ENCODE results near the gene SLC8B1. TPM values are rescaled to one million over a fixed set of nuclear protein-coding genes. Genes with fewer than 3 reads are reported as not detected.
A peak's percentile ranks its signal among the peaks of the same experiment; 100 is the strongest.

Gene SLC8B1
- polyA plus RNA-seq, 3 donors, result 21.6 to 46.0 (median 32.4) TPM

DNA sequence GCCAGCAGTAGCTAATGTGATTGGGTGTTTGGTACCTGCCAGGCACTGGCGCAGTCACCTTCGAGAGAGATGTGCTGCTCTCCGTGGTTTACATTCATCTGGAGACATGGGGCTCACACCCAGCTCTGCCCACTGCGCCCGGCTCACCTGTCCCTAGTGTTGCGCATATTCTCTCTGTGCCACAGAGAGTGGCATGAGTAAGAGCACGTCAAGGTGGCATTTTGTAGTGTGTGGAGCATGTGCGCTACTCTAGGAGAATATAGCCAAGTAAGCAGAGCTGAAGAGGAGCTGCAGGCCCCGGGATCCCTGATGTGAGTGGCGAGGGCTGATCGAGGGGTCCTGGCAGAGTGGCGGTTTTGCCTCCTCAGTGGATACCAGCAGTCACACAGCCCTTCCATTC is 66.8 kb downstream of the SLC8B1 start:
- no peak overlapping the region for H2AFZ ChIP-seq (ENCODE audit: insufficient read depth, low read depth, low read length, poor library complexity, severe bottlenecking)
- TF ChIP-seq, protein P1, sequence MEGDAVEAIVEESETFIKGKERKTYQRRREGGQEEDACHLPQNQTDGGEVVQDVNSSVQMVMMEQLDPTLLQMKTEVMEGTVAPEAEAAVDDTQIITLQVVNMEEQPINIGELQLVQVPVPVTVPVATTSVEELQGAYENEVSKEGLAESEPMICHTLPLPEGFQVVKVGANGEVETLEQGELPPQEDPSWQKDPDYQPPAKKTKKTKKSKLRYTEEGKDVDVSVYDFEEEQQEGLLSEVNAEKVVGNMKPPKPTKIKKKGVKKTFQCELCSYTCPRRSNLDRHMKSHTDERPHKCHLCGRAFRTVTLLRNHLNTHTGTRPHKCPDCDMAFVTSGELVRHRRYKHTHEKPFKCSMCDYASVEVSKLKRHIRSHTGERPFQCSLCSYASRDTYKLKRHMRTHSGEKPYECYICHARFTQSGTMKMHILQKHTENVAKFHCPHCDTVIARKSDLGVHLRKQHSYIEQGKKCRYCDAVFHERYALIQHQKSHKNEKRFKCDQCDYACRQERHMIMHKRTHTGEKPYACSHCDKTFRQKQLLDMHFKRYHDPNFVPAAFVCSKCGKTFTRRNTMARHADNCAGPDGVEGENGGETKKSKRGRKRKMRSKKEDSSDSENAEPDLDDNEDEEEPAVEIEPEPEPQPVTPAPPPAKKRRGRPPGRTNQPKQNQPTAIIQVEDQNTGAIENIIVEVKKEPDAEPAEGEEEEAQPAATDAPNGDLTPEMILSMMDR (IDR thresholded peaks at IDR 0.05), result no peak
- H3K9me3 ChIP-seq (replicated peaks in 1 of 2; ENCODE audit: control insufficient read depth in 1 of 2, insufficient read depth in 1 of 2, low read length in 2 of 2), result no peaks in the 10 kb centered on the region
- H3K4me3 ChIP-seq (replicated peaks in 1 of 3; ENCODE audit: low read depth in 2 of 3, low read length in 3 of 3), result no peak overlapping the region
- peaks cover 0 to 1% (median 0%) of the 10 kb centered on the region in 7 donors for H3K9me3 Mint-ChIP-seq
- no peak overlapping the region for H3K4me3 Mint-ChIP-seq
- H3K9ac ChIP-seq (ENCODE audit: insufficient read depth, low read length, poor library complexity, severe bottlenecking), result no peak overlapping the region
- H3K4me1 Mint-ChIP-seq, result peaks cover 16% of the 10 kb centered on the region
- peaks cover 70 to 91% of the 10 kb centered on the region in 2 donors for H3K36me3 ChIP-seq (replicated peaks in 1 of 2; ENCODE audit: control insufficient read depth in 1 of 2, insufficient read depth in 2 of 2, low read length in 2 of 2)
- WGBS (ENCODE audit: insufficient coverage), result 97% methylated on average over 10 of the region's 12 CpGs
- H3K4me2 ChIP-seq (replicated peaks; ENCODE audit: extremely low read depth, low read length, poor library complexity, severe bottlenecking), result no peak overlapping the region
- no peaks in the 10 kb centered on the region for H4K20me1 ChIP-seq (ENCODE audit: insufficient read depth, low read length)
- DNase-seq, result no peak
- peak overlapping the region in 3 of 7 donors; percentile 39 to 74 (median 63) for H3K27ac Mint-ChIP-seq
- no peaks in the 10 kb centered on the region for H3K27me3 ChIP-seq (ENCODE audit: control insufficient read depth in 2 of 2, insufficient read depth in 2 of 2, low read length in 2 of 2)
- no peaks in the 10 kb centered on the region for H3K79me2 ChIP-seq (ENCODE audit: insufficient read depth, low read length)
- no peak overlapping the region for H3K27ac ChIP-seq (ENCODE audit: low read depth in 1 of 2, low read length in 2 of 2)
- peaks cover 74 to 94% of the 10 kb centered on the region in 2 donors for H3K36me3 Mint-ChIP-seq
- intact Hi-C loops (cut with micrococcal nuclease), result no loop called here
- H3K4me1 ChIP-seq (ENCODE audit: control insufficient read depth in 1 of 2, insufficient read depth in 2 of 2, low read length in 2 of 2), result peaks cover 17% of the 10 kb centered on the region in 2 donors
- H3K27me3 Mint-ChIP-seq (ENCODE audit: low read depth in 3 of 3), result peaks cover 0 to 3% (median 0%) of the 10 kb centered on the region in 3 donors

DNA sequence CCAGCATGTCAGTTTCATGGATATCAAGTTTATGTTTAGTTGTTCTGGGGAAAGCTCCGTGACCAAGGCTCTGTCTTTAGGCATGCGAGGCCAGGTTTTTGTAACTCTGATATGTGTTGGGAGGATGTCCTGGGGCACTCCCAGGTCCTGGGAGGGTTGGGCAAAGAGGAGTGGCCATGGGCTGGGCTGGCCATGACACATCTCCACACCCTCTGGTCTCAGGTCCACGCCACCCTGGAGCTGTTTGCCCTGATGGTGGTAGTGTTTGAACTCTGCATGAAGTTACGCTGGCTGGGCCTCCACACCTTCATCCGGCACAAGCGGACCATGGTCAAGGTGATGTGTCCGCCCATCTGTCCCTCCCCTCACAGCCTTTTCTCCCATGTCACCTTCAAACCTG is 67.3 kb downstream of the SLC8B1 start:
- intact Hi-C loops (cut with micrococcal nuclease), result no loop called here
- TF ChIP-seq, protein P1 (IDR thresholded peaks at IDR 0.05), result no peak
- no peaks in the 10 kb centered on the region for H3K27me3 ChIP-seq (ENCODE audit: control insufficient read depth in 2 of 2, insufficient read depth in 2 of 2, low read length in 2 of 2)
- H3K9ac ChIP-seq (ENCODE audit: insufficient read depth, low read length, poor library complexity, severe bottlenecking), result no peak overlapping the region
- Mint-ChIP-seq H3K27me3 (ENCODE audit: low read depth in 3 of 3) (peaks cover 0 to 3% (median 0%) of the 10 kb centered on the region in 3 donors), H3K27ac (peak overlapping the region in 3 of 7 donors; percentile 19 to 35 (median 34)), H3K36me3 (peaks cover 69 to 93% of the 10 kb centered on the region in 2 donors), H3K9me3 (peaks cover 0 to 1% (median 0%) of the 10 kb centered on the region in 7 donors), H3K4me1 (peaks cover 19% of the 10 kb centered on the region), H3K4me3 (no peak overlapping the region)
- no peak for DNase-seq
- H3K9me3 ChIP-seq (replicated peaks in 1 of 2; ENCODE audit: control insufficient read depth in 1 of 2, insufficient read depth in 1 of 2, low read length in 2 of 2), result no peaks in the 10 kb centered on the region
- peaks cover 3% of the 10 kb centered on the region for H3K79me2 ChIP-seq (ENCODE audit: insufficient read depth, low read length)
- H3K4me3 ChIP-seq (replicated peaks in 1 of 3; ENCODE audit: low read depth in 2 of 3, low read length in 3 of 3), result no peak overlapping the region
- H3K4me1 ChIP-seq (ENCODE audit: control insufficient read depth in 1 of 2, insufficient read depth in 2 of 2, low read length in 2 of 2), result peaks cover 18 to 20% of the 10 kb centered on the region in 2 donors
- no peak overlapping the region for H2AFZ ChIP-seq (ENCODE audit: insufficient read depth, low read depth, low read length, poor library complexity, severe bottlenecking)
- no peak overlapping the region for H3K4me2 ChIP-seq (replicated peaks; ENCODE audit: extremely low read depth, low read length, poor library complexity, severe bottlenecking)
- 100% methylated on average over 3 of the region's 7 CpGs for WGBS (ENCODE audit: insufficient coverage)
- H4K20me1 ChIP-seq (ENCODE audit: insufficient read depth, low read length), result no peaks in the 10 kb centered on the region
- no peak overlapping the region for H3K27ac ChIP-seq (ENCODE audit: low read depth in 1 of 2, low read length in 2 of 2)
- H3K36me3 ChIP-seq (replicated peaks in 1 of 2; ENCODE audit: control insufficient read depth in 1 of 2, insufficient read depth in 2 of 2, low read length in 2 of 2), result peaks cover 67 to 90% of the 10 kb centered on the region in 2 donors
